LNCAP (cell line): Measurements from ENCODE around the gene PTGDR.

Source experiments
- TF ChIP-seq, protein P1 (sequence below): fragments of 450-650 bp; IDR thresholded peaks from 2 replicates; pipeline ENCODE4 v1.5.1; 2017; ENCODE audit warnings: mild to moderate bottlenecking

PTGDR gene

DNA sequence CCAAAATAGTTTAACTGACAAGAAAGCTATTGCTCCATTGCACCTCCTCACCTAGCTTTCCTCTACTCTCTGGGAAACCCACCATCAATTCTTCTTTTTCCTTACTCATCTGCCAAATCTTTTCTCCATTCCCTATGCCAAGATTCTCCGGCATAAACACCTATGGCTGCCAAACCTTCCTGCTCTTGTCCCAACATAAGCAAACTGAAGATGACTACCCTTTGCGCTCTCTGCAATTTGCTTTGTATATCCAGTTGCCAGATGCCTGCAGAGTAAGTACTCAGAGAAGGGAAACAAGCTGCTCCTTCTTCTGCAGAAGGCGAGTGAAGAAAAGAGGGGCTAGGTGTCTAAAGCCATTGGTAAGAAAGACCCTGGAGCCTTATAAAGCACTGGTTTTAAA lies 58.1 kb downstream of the PTGDR start:
- TF ChIP-seq, protein P1, sequence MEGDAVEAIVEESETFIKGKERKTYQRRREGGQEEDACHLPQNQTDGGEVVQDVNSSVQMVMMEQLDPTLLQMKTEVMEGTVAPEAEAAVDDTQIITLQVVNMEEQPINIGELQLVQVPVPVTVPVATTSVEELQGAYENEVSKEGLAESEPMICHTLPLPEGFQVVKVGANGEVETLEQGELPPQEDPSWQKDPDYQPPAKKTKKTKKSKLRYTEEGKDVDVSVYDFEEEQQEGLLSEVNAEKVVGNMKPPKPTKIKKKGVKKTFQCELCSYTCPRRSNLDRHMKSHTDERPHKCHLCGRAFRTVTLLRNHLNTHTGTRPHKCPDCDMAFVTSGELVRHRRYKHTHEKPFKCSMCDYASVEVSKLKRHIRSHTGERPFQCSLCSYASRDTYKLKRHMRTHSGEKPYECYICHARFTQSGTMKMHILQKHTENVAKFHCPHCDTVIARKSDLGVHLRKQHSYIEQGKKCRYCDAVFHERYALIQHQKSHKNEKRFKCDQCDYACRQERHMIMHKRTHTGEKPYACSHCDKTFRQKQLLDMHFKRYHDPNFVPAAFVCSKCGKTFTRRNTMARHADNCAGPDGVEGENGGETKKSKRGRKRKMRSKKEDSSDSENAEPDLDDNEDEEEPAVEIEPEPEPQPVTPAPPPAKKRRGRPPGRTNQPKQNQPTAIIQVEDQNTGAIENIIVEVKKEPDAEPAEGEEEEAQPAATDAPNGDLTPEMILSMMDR, result no peak
